Lung (tissue), 12 donors: ENCODE results near the gene STX3. TPM values are rescaled to one million over a fixed set of nuclear protein-coding genes. Genes with fewer than 3 reads are reported as not detected.

Experiments used
- ATAC-seq: fragments of 200-7000 bp; cut with Tn5 transposase; one replicate; pipeline ENCODE4 v1.9.1; 2020; ENCODE audit warnings: moderate number of reproducible peaks; ENCODE audit not compliant: insufficient read depth, low FRiP score
- DNase-seq, 3 donors: peaks; one replicate each; pipeline ENCODE4 v3.0.0-alpha.2; 2013 to 2017
- H3K27ac ChIP-seq, 2 donors: one replicate each; pipeline ENCODE4 v1.5.1; 2013; ENCODE audit warnings: mild to moderate bottlenecking in 2 of 2, moderate library complexity in 2 of 2, control low read depth in 1 of 2, inconsistent platforms in 1 of 2, low read depth in 1 of 2, low read length in 1 of 2
- H3K27me3 ChIP-seq, 3 donors: one replicate each; pipeline ENCODE4 v1.5.1; 2013; ENCODE audit warnings: low read length in 2 of 3; ENCODE audit not compliant: control insufficient read depth in 3 of 3, insufficient read depth in 3 of 3
- H3K36me3 ChIP-seq, 4 donors: one replicate each; pipeline ENCODE4 v1.5.1; 2013; ENCODE audit warnings: low read length in 4 of 4, mild to moderate bottlenecking in 1 of 4, moderate library complexity in 1 of 4; ENCODE audit not compliant: control insufficient read depth in 4 of 4, insufficient read depth in 4 of 4
- H3K4me1 ChIP-seq, 5 donors: one replicate each; pipeline ENCODE4 v1.5.1; 2013; ENCODE audit warnings: low read length in 5 of 5, mild to moderate bottlenecking in 2 of 5, moderate library complexity in 1 of 5; ENCODE audit not compliant: control insufficient read depth in 5 of 5, insufficient read depth in 5 of 5
- H3K4me3 ChIP-seq: one replicate; pipeline ENCODE4 v1.5.1; 2013; ENCODE audit warnings: mild to moderate bottlenecking, control low read depth, moderate library complexity
- H3K9ac ChIP-seq, 2 donors: one replicate each; pipeline ENCODE4 v1.5.1; 2013; ENCODE audit warnings: low read length in 2 of 2, control low read depth in 1 of 2; ENCODE audit not compliant: insufficient read depth in 1 of 2
- H3K9me3 ChIP-seq, 4 donors: one replicate each; pipeline ENCODE4 v1.5.1; 2013; ENCODE audit warnings: low read length in 3 of 4, mild to moderate bottlenecking in 1 of 4, moderate library complexity in 1 of 4; ENCODE audit not compliant: control insufficient read depth in 4 of 4, insufficient read depth in 3 of 4
- WGBS, 2 donors: extraction: QIAGEN DNeasy Blood & Tissue Kit; methylation state at CpG; one replicate each; pipeline ENCODE4 v1.1.7; 2013; 5-methylcytosine and 5-hydroxymethylcytosine counted together
- polyA plus RNA-seq, 2 donors: library from polyadenylated mRNA; stranded (reverse); fragments of 200-250 nt; gene quantifications; one replicate each; pipeline ENCODE4 v1.2.1, GENCODE V29; 2013
- total RNA-seq, 2 donors: library from RNA; depleted of rRNA in 1 of 2; stranded (reverse); fragments of >200 nt in 1 of 2; gene quantifications; one replicate each; pipeline ENCODE4 v1.2.1, GENCODE V29; 2014 to 2021
- TF ChIP-seq, protein P1 (sequence below): IDR thresholded peaks from 2 replicates; pipeline ENCODE4 v1.5.1; 2012; ENCODE audit warnings: mild to moderate bottlenecking; ENCODE audit errors: control extremely low read depth, extremely low read depth
- donor health status: control.
- donor health status: control.
- donor health status: Bipolar disorder and iron deficiency.
- donor health status: healthy.
- donor health status: DM: yes; HTN: yes; CAD: no.

STX3 gene
- total and polyA plus RNA-seq, 4 donors = 38.9 to 61.5 (median 47.0) TPM

DNA sequence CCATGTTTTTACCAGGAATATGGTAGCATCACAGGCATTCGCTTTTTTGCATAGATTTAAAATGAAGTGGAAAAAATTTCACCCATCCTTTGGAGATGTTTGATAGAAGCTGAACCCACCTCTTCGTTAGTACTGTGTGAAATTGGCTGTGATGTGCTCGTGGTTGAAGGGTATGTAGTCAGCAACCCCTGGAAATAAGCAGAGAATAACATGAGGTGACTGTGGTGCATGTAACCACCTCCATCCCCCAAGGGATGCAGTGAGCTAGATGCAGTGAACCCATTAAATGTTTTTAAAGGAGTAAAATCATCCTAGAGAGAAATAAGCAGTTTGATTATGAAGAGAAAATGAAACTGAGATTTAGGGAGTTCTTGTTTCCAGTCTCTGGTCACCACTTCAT lies 74.2 kb downstream of the STX3 start:
- DNase-seq (no peak), ATAC-seq (no peak)
- WGBS, 2 donors = 84 to 86% methylated on average over 3 of the region's 3 CpGs
- Histone ChIP-seq H3K9me3 (no peaks in the 10 kb centered on the region), H3K9ac (no peak overlapping the region), H3K4me1 (no peaks in the 10 kb centered on the region), H3K36me3 (no peaks in the 10 kb centered on the region), H3K27ac (no peak overlapping the region), H3K27me3 (no peaks in the 10 kb centered on the region), H3K4me3 (no peak overlapping the region)
- TF ChIP-seq, protein P1, sequence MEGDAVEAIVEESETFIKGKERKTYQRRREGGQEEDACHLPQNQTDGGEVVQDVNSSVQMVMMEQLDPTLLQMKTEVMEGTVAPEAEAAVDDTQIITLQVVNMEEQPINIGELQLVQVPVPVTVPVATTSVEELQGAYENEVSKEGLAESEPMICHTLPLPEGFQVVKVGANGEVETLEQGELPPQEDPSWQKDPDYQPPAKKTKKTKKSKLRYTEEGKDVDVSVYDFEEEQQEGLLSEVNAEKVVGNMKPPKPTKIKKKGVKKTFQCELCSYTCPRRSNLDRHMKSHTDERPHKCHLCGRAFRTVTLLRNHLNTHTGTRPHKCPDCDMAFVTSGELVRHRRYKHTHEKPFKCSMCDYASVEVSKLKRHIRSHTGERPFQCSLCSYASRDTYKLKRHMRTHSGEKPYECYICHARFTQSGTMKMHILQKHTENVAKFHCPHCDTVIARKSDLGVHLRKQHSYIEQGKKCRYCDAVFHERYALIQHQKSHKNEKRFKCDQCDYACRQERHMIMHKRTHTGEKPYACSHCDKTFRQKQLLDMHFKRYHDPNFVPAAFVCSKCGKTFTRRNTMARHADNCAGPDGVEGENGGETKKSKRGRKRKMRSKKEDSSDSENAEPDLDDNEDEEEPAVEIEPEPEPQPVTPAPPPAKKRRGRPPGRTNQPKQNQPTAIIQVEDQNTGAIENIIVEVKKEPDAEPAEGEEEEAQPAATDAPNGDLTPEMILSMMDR = no peak

DNA sequence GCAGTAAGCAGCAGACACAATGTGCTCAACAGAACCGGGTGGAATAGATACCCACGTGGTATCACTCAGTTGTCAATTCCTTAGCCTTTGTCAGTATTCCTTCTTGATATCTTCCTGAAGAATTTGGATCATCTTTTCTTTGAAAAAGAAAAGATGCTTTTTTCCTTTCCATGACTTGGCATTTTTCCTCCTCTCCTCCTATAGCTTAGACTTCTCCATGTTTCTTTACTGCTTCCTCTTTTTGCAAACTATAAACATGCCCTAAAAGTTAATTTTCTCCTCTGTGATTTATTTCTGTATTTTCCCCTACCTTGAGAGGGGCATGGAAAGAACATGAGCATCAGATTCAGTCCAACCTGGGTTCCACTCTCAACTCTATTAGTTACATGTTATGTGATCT lies 78.4 kb downstream of the STX3 start:
- H3K9ac ChIP-seq = no peak overlapping the region
- H3K27ac ChIP-seq = no peak overlapping the region
- TF ChIP-seq, protein P1 = no peak
- WGBS, 2 donors = 75 to 81% methylated on average over 2 of the region's 2 CpGs
- no peak for DNase-seq
- H3K4me1 ChIP-seq = no peaks in the 10 kb centered on the region
- no peak overlapping the region for H3K4me3 ChIP-seq
- no peak for ATAC-seq
- H3K36me3 ChIP-seq = no peaks in the 10 kb centered on the region
- no peaks in the 10 kb centered on the region for H3K9me3 ChIP-seq
- H3K27me3 ChIP-seq = no peaks in the 10 kb centered on the region

DNA sequence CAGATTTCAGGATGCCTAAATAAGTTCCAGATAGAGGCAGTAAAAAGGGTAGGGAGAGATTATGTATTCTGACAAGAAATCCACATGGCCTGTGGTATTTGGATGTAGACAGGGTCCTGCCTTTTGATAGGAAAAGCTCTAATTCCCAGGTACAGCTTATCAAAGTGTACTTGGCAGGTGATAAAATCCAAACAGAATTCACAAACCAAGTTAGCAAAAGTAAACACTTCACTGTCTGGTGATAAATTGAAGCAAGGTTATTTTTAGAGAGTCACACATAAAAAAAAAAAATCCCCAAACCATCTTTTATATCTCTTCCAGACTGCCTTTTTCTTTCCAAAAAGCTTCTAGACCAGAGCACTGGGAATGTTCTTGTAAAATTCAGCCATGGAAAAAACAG lies 84.4 kb downstream of the STX3 start:
- Histone ChIP-seq H3K4me3 (no peak overlapping the region), H3K36me3 (no peaks in the 10 kb centered on the region), H3K27me3 (no peaks in the 10 kb centered on the region), H3K27ac (no peak overlapping the region), H3K4me1 (no peaks in the 10 kb centered on the region), H3K9me3 (no peaks in the 10 kb centered on the region), H3K9ac (no peak overlapping the region)
- ATAC-seq (no peak), DNase-seq (no peak)
- TF ChIP-seq, protein P1 = no peak

DNA sequence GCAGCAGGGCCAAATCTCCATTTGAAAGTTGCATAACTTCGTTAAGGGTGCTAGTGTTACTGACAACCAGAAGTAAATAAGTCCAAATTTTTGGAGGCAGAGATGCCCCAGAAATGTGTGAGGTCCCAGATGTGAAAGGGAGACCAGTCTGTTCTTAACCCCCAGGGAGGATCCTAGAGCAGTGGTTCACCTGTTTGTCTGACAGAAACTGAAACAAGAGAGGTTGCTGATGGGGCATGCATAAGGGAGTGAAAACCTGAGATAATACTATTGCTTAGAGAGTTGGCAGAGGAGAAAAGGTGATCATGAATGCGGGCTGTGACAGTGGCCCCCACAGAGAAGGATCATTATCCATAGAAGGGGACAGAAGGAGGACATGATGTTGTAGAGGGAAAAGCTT lies 86.3 kb downstream of the STX3 start:
- Histone ChIP-seq H3K4me1 (no peaks in the 10 kb centered on the region), H3K27ac (no peak overlapping the region), H3K9me3 (no peaks in the 10 kb centered on the region), H3K9ac (no peak overlapping the region), H3K27me3 (no peaks in the 10 kb centered on the region), H3K36me3 (no peaks in the 10 kb centered on the region), H3K4me3 (no peak overlapping the region)
- ATAC-seq = no peak
- TF ChIP-seq, protein P1 = no peak
- WGBS, 2 donors = 89 to 93% methylated on average over 2 of the region's 2 CpGs
- DNase-seq = no peak
